K562 (cell line): ENCODE results near the gene HAUS7. TPM values are rescaled to one million over a fixed set of nuclear protein-coding genes. Genes with fewer than 3 reads are reported as not detected.

Source experiments
- AFF4 ChIP-seq: sonication (generic); formaldehyde crosslinking; IDR thresholded peaks from 2 replicates; pipeline ENCODE4 v1.8.0; 2023; ENCODE audit warnings: mild to moderate bottlenecking, missing genetic modification reagents
- CBFA2T2 ChIP-seq: fragments of 450-650 bp; conservative IDR thresholded peaks from 2 replicates; pipeline ENCODE4 v1.6.1; 2017; ENCODE audit warnings: mild to moderate bottlenecking
- E2F5 ChIP-seq: sonication (generic); formaldehyde crosslinking; IDR thresholded peaks from 2 replicates; pipeline ENCODE4 v1.8.0; 2022; ENCODE audit warnings: mild to moderate bottlenecking, missing genetic modification reagents
- GTF2B ChIP-seq: IDR thresholded peaks from 2 replicates; pipeline ENCODE4 v1.6.1; 2011; ENCODE audit not compliant: insufficient read length; ENCODE audit errors: extremely low read depth
- GTF3C2 ChIP-seq: IDR thresholded peaks from 3 replicates; pipeline ENCODE4 v1.6.1; 2011; ENCODE audit warnings: borderline replicate concordance, mild to moderate bottlenecking, moderate library complexity; ENCODE audit not compliant: insufficient read length; ENCODE audit errors: extremely low read depth
- PBX2 ChIP-seq, 2 experiments: IDR thresholded peaks in 1 of 2; conservative IDR thresholded peaks in 1 of 2; 2 replicates each; pipeline ENCODE4 v1.6.1; 2016; ENCODE audit warnings: low read depth in 2 of 2, mild to moderate bottlenecking in 1 of 2, missing compliant biosample characterization in 1 of 2, missing genetic modification characterization in 1 of 2, moderate library complexity in 1 of 2
- RUNX1 ChIP-seq: sonication (generic); IDR thresholded peaks from 2 replicates; pipeline ENCODE4 v1.6.1; 2016; ENCODE audit warnings: antibody characterized with exemption, low read depth
- STAG1 ChIP-seq: sonication (generic); formaldehyde crosslinking; IDR thresholded peaks from 2 replicates; pipeline ENCODE4 v1.5.0; 2020; ENCODE audit warnings: missing genetic modification reagents, borderline replicate concordance
- ZNF174 ChIP-seq: fragments of 250-450 bp; sonication (Bioruptor Pico); IDR thresholded peaks from 2 replicates; pipeline ENCODE4 v1.4.0; 2020; ENCODE audit warnings: mild to moderate bottlenecking
- ZNF398 ChIP-seq: fragments of 250-450 bp; sonication (Bioruptor Pico); IDR thresholded peaks from 2 replicates; pipeline ENCODE4 v1.8.0; 2021; ENCODE audit warnings: moderate library complexity, mild to moderate bottlenecking, inconsistent platforms
- polyA plus RNA-seq, 8 experiments: library from polyadenylated mRNA; depleted of rRNA in 4 of 8; stranded (reverse) in 5 of 8; unstranded in 3 of 8; fragments of >200 nt; fragmentation: Nextera tagmentation in 2 of 8; fragmentation: Illumina TruSeq in 1 of 8; extraction: Ambion mirVana in 2 of 8; extraction: Trizol in 1 of 8; gene quantifications; 2 replicates each; pipeline versions ENCODE4 v1.2.1 to v1.2.3, GENCODE V29; 2011 to 2014; ENCODE audit warnings: inconsistent platforms in 1 of 8, missing spikeins in 1 of 8
- total RNA-seq, 7 experiments: library from RNA; depleted of rRNA in 6 of 7; stranded (reverse); fragments of >200 nt in 6 of 7; fragmentation: Illumina TruSeq in 2 of 7; extraction: Trizol in 2 of 7; gene quantifications; 2 replicates each; pipeline versions ENCODE4 v1.2.1 to v1.2.3, GENCODE V29; 2011 to 2021; ENCODE audit warnings: low replicate concordance in 1 of 7

HAUS7 gene
- total and polyA plus RNA-seq, 9 of the 15 experiments (the other 6 are each of a cell fraction or from before 2014, with no cell fraction given): 10.0 to 94.9 (median 48.8) TPM

- TF ChIP-seq GTF2B (no peak), ZNF174 (no peak), E2F5 (CRISPR knock-in tag) (no peak), AFF4 (no peak), STAG1 (CRISPR knock-in tag) (no peak), ZNF398 (CRISPR knock-in tag) (no peak), RUNX1 (no peak), PBX2 (CRISPR knock-in tag; IDR thresholded peaks at IDR 0.05; ENCODE audit: low read depth) (peak; percentile 74), PBX2 (tag; conservative IDR thresholded peaks at IDR 0.05; ENCODE audit: low read depth) (peak; percentile 76), CBFA2T2 (no peak), GTF3C2 (no peak)
Measured at GRCh38 chrX:153470411-153471363, at the start of gene HAUS7 (continued).
